Loucy (cell line): ENCODE measurements around the gene FHIT.
A peak's percentile ranks its signal among the peaks of the same experiment; 100 is the strongest.

ENCODE experiments used
- H2AFZ ChIP-seq: fragments of 200-600 bp; sonication (generic); 2 replicates; pipeline ENCODE4 v1.6.0; 2016; ENCODE audit warnings: antibody characterized with exemption, mild to moderate bottlenecking, low read length, moderate library complexity
- H3F3A ChIP-seq: fragments of 200-600 bp; 2 replicates; pipeline ENCODE4 v1.6.0; 2016; ENCODE audit warnings: antibody characterized with exemption, low read depth, mild to moderate bottlenecking
- H3K27me3 ChIP-seq: fragments of 200-600 bp; sonication (generic); 2 replicates; pipeline ENCODE4 v1.6.1; 2014; ENCODE audit warnings: low read length, mild to moderate bottlenecking; ENCODE audit not compliant: insufficient read depth, poor library complexity, severe bottlenecking
- H3K36me3 ChIP-seq: fragments of 200-600 bp; sonication (generic); 2 replicates; pipeline ENCODE4 v1.6.1; 2016; ENCODE audit warnings: low read length; ENCODE audit not compliant: insufficient read depth
- H3K4me1 ChIP-seq: fragments of 200-600 bp; sonication (generic); 2 replicates; pipeline ENCODE4 v1.5.1; 2014; ENCODE audit warnings: low read length, mild to moderate bottlenecking; ENCODE audit not compliant: insufficient read depth, poor library complexity, severe bottlenecking
- H3K4me2 ChIP-seq: fragments of 200-600 bp; sonication (generic); 2 replicates; pipeline ENCODE4 v1.6.0; 2014; ENCODE audit warnings: antibody characterized with exemption, low read length, low read depth, mild to moderate bottlenecking; ENCODE audit not compliant: poor library complexity, severe bottlenecking
- H3K4me3 ChIP-seq: fragments of 200-600 bp; sonication (generic); 2 replicates; pipeline ENCODE4 v1.5.1; 2014; ENCODE audit warnings: low read length, mild to moderate bottlenecking, mixed read lengths; ENCODE audit not compliant: poor library complexity, severe bottlenecking
- H3K79me2 ChIP-seq: fragments of 200-600 bp; sonication (generic); 2 replicates; pipeline ENCODE4 v1.6.1; 2014; ENCODE audit warnings: low read length; ENCODE audit not compliant: insufficient read depth
- H3K9ac ChIP-seq: fragments of 200-600 bp; sonication (generic); 2 replicates; pipeline ENCODE4 v1.6.0; 2014; ENCODE audit warnings: mild to moderate bottlenecking, low read depth, low read length, moderate library complexity; ENCODE audit not compliant: poor library complexity, severe bottlenecking
- H3K9me2 ChIP-seq: fragments of 200-600 bp; sonication (generic); replicated peaks from 2 replicates; pipeline ENCODE4 v1.6.1; 2016; ENCODE audit warnings: low read depth, low read length, mixed read lengths
- H3K9me3 ChIP-seq: fragments of 200-600 bp; sonication (generic); 2 replicates; pipeline ENCODE4 v1.6.1; 2014; ENCODE audit warnings: mild to moderate bottlenecking, antibody characterized with exemption, low read length, low read depth; ENCODE audit not compliant: insufficient read depth
- H4K20me1 ChIP-seq: fragments of 200-600 bp; sonication (generic); 2 replicates; pipeline ENCODE4 v1.6.0; 2014; ENCODE audit warnings: antibody characterized with exemption, low read length, mild to moderate bottlenecking; ENCODE audit not compliant: insufficient read depth, poor library complexity, severe bottlenecking
- CTCF ChIP-seq: fragments of 200-600 bp; sonication (generic); conservative IDR thresholded peaks from 2 replicates; pipeline ENCODE4 v1.5.1; 2014; ENCODE audit warnings: mild to moderate bottlenecking, antibody characterized with exemption, low read length
- EZH2phosphoT487 ChIP-seq: fragments of 200-600 bp; IDR thresholded peaks from 2 replicates; pipeline ENCODE4 v1.6.1; 2018; ENCODE audit warnings: antibody characterized with exemption, mild to moderate bottlenecking, moderate library complexity, borderline replicate concordance

Gene FHIT

GRCh38 chr3:60980342-60980692 is 270.9 kb downstream of the FHIT start:
- H2AFZ ChIP-seq = no peak overlapping the region
- H3K4me1 ChIP-seq = peaks cover 11% of the 10 kb centered on the region
- H4K20me1 ChIP-seq = no peaks in the 10 kb centered on the region
- no peaks in the 10 kb centered on the region for H3K27me3 ChIP-seq
- no peak overlapping the region for H3K4me2 ChIP-seq
- H3K9ac ChIP-seq = no peak overlapping the region
- no peak for TF ChIP-seq EZH2phosphoT487
- no peak for TF ChIP-seq CTCF
- no peaks in the 10 kb centered on the region for H3K36me3 ChIP-seq
- H3K4me3 ChIP-seq = no peak overlapping the region
- H3K9me3 ChIP-seq = no peaks in the 10 kb centered on the region
- H3F3A ChIP-seq = no peaks in the 10 kb centered on the region
- H3K79me2 ChIP-seq = no peaks in the 10 kb centered on the region
- no peaks in the 10 kb centered on the region for H3K9me2 ChIP-seq

- TF ChIP-seq CTCF (no peak), EZH2phosphoT487 (no peak)
- Histone ChIP-seq H3K27me3 (no peaks in the 10 kb centered on the region), H3K9me2 (no peaks in the 10 kb centered on the region), H3K79me2 (no peaks in the 10 kb centered on the region), H3K4me2 (peak overlapping the region; percentile 18), H3K9ac (no peak overlapping the region), H3K9me3 (no peaks in the 10 kb centered on the region), H3F3A (no peaks in the 10 kb centered on the region), H4K20me1 (no peaks in the 10 kb centered on the region), H3K36me3 (no peaks in the 10 kb centered on the region), H3K4me3 (no peak overlapping the region), H2AFZ (no peak overlapping the region), H3K4me1 (peaks cover 11% of the 10 kb centered on the region)
These were observed 271.6 kb downstream of the FHIT start for GRCh38 chr3:60979461-60980341.

GRCh38 chr3:60973321-60973720 is 277.9 kb downstream of the FHIT start:
- Histone ChIP-seq H3K4me3 (no peak overlapping the region), H3K9me2 (no peaks in the 10 kb centered on the region), H2AFZ (no peak overlapping the region), H3K9me3 (peaks cover 7% of the 10 kb centered on the region; the same call in 1 of the 2 replicates), H3K4me2 (no peak overlapping the region), H3K27me3 (no peaks in the 10 kb centered on the region), H3K4me1 (no peaks in the 10 kb centered on the region), H4K20me1 (no peaks in the 10 kb centered on the region), H3K9ac (no peak overlapping the region), H3F3A (no peaks in the 10 kb centered on the region), H3K36me3 (no peaks in the 10 kb centered on the region), H3K79me2 (no peaks in the 10 kb centered on the region)
- no peak for TF ChIP-seq CTCF
- no peak for TF ChIP-seq EZH2phosphoT487
